Neuronal stem cell (in vitro differentiated cells): ENCODE results near the gene TKTL1.
"Not testable (repeated sequence)": the region's sequence is repeated elsewhere in the genome, so short reads cannot be mapped to it uniquely, and the experiment has no call there.

ENCODE experiments used
- DNase-seq: peaks from one replicate; pipeline ENCODE4 v3.0.0-alpha.2; 2013; ENCODE audit warnings: low spot score
- H2AFZ ChIP-seq: one replicate; pipeline ENCODE4 v1.6.1; 2013; ENCODE audit warnings: mild to moderate bottlenecking, low read length, inconsistent platforms
- H2AK5ac ChIP-seq: 2 replicates; pipeline ENCODE4 v1.6.1; 2013; ENCODE audit warnings: low read depth, mild to moderate bottlenecking, inconsistent platforms, low read length, moderate library complexity, mixed read lengths
- H2BK120ac ChIP-seq: 2 replicates; pipeline ENCODE4 v1.6.1; 2013; ENCODE audit warnings: low read depth, mild to moderate bottlenecking, inconsistent platforms, low read length, moderate library complexity, mixed read lengths
- H2BK12ac ChIP-seq: one replicate; pipeline ENCODE4 v1.6.1; 2013; ENCODE audit warnings: low read length, inconsistent platforms
- H2BK15ac ChIP-seq: 2 replicates; pipeline ENCODE4 v1.6.1; 2013; ENCODE audit warnings: mild to moderate bottlenecking, low read length, inconsistent platforms, mixed read lengths
- H2BK5ac ChIP-seq: one replicate; pipeline ENCODE4 v1.6.1; 2013; ENCODE audit warnings: inconsistent platforms, mild to moderate bottlenecking, low read length, moderate library complexity
- H3K14ac ChIP-seq: one replicate; pipeline ENCODE4 v1.6.1; 2013; ENCODE audit warnings: low read length, inconsistent platforms
- H3K18ac ChIP-seq: 2 replicates; pipeline ENCODE4 v1.6.1; 2013; ENCODE audit warnings: low read length, inconsistent platforms
- H3K23ac ChIP-seq: 2 replicates; pipeline ENCODE4 v1.6.1; 2013; ENCODE audit warnings: low read depth, mild to moderate bottlenecking, mixed read lengths, low read length, inconsistent platforms; ENCODE audit not compliant: poor library complexity
- H3K27ac ChIP-seq: replicated peaks from 3 replicates; pipeline ENCODE4 v1.5.1; 2013; ENCODE audit warnings: low read length, inconsistent platforms
- H3K27me3 ChIP-seq, 3 experiments: 2 replicates each; pipeline ENCODE4 v1.6.1; 2013; ENCODE audit warnings: low read length in 3 of 3, mild to moderate bottlenecking in 2 of 3, inconsistent platforms in 1 of 3, low read depth in 1 of 3, mixed read lengths in 1 of 3, moderate library complexity in 1 of 3; ENCODE audit not compliant: control insufficient read depth in 3 of 3, insufficient read depth in 3 of 3
- H3K36me3 ChIP-seq, 2 donors: replicated peaks in 1 of 2; 2 replicates each; pipeline ENCODE4 v1.6.1; 2013; ENCODE audit warnings: low read length in 2 of 2; ENCODE audit not compliant: control insufficient read depth in 2 of 2, insufficient read depth in 2 of 2
- H3K4ac ChIP-seq: 2 replicates; pipeline ENCODE4 v1.6.1; 2013; ENCODE audit warnings: inconsistent platforms, mild to moderate bottlenecking, low read length, moderate library complexity
- H3K4me1 ChIP-seq, 2 donors: 1 replicate in 1 of 2; 2 replicates in 1 of 2; pipeline ENCODE4 v1.6.1; 2013; ENCODE audit warnings: low read length in 2 of 2, low read depth in 1 of 2; ENCODE audit not compliant: control insufficient read depth in 2 of 2, insufficient read depth in 1 of 2
- H3K4me2 ChIP-seq: one replicate; pipeline ENCODE4 v1.6.1; 2013; ENCODE audit warnings: mild to moderate bottlenecking, low read length, inconsistent platforms; ENCODE audit not compliant: insufficient read depth, poor library complexity, severe bottlenecking
- H3K4me3 ChIP-seq, 2 donors: 2 replicates each; pipeline ENCODE4 v1.5.1; 2013; ENCODE audit warnings: low read length in 2 of 2, mild to moderate bottlenecking in 2 of 2, inconsistent platforms in 1 of 2, moderate library complexity in 1 of 2
- H3K79me1 ChIP-seq: one replicate; pipeline ENCODE4 v1.6.1; 2013; ENCODE audit warnings: low read depth, mild to moderate bottlenecking, inconsistent platforms, low read length, moderate library complexity
- H3K9ac ChIP-seq: one replicate; pipeline ENCODE4 v1.6.1; 2013; ENCODE audit warnings: mild to moderate bottlenecking, low read depth, low read length, inconsistent platforms; ENCODE audit not compliant: poor library complexity
- H3K9me3 ChIP-seq, 2 donors: replicated peaks in 1 of 2; 2 replicates each; pipeline versions ENCODE3 to v1.6.1; 2013; ENCODE audit warnings: low read length in 2 of 2, mild to moderate bottlenecking in 2 of 2, inconsistent platforms in 1 of 2, low read depth in 1 of 2, mixed read lengths in 1 of 2, moderate library complexity in 1 of 2; ENCODE audit not compliant: control insufficient read depth in 2 of 2, insufficient read depth in 1 of 2
- H4K8ac ChIP-seq: one replicate; pipeline ENCODE4 v1.6.1; 2013; ENCODE audit warnings: low read depth, mild to moderate bottlenecking, inconsistent platforms, low read length, moderate library complexity
- H4K91ac ChIP-seq: one replicate; pipeline ENCODE4 v1.6.1; 2013; ENCODE audit warnings: low read length, low read depth, mild to moderate bottlenecking, inconsistent platforms; ENCODE audit not compliant: poor library complexity
- WGBS, 2 donors: extraction: QIAGEN DNeasy Blood & Tissue Kit; methylation state at CpG; one replicate each; pipeline ENCODE4 v1.1.7; 2013; ENCODE audit warnings: missing lambda C conversion rate in 2 of 2, mixed read lengths in 1 of 2; ENCODE audit not compliant: insufficient read length in 2 of 2, insufficient replicate concordance in 1 of 2; ENCODE audit errors: extremely low coverage in 2 of 2; 5-methylcytosine and 5-hydroxymethylcytosine counted together

Gene TKTL1

GRCh38 chrX:154286406-154286805, 9.2 kb upstream of the TKTL1 start:
- not testable (repeated sequence) for H3K4ac ChIP-seq, DNase-seq, H2BK5ac ChIP-seq

GRCh38 chrX:154294791-154295574, 612 bp upstream of the TKTL1 start, which contains the start of gene TEX28:
Gene TEX28 (minus strand): TSS chrX:154295124. CDS start chrX:154292117, 3,007 bp downstream.
- Histone ChIP-seq H3K27me3 (no peaks in the 10 kb centered on the region), H3K4me3 (no peak within 1 kb of the TSS), H4K91ac (no peak within 1 kb of the TSS), H4K8ac (no peak within 1 kb of the TSS), H3K14ac (no peak within 1 kb of the TSS), H3K23ac (no peak within 1 kb of the TSS), H2BK12ac (no peak within 1 kb of the TSS), H3K9me3 (no peaks in the 10 kb centered on the region), H2BK120ac (no peak within 1 kb of the TSS), H3K4me1 (no peaks in the 10 kb centered on the region), H3K4me2 (no peak within 1 kb of the TSS), H3K18ac (no peak within 1 kb of the TSS), H2BK15ac (no peak within 1 kb of the TSS), H3K79me1 (no peaks in the 10 kb centered on the region), H3K27ac (no peak within 1 kb of the TSS), H2AK5ac (no peak within 1 kb of the TSS), H2AFZ (no peak within 1 kb of the TSS), H3K4ac (no peak within 1 kb of the TSS), H3K9ac (no peak within 1 kb of the TSS), H3K36me3 (no peaks in the 10 kb centered on the region), H2BK5ac (no peak within 1 kb of the TSS)
- no peak for DNase-seq
- no CpG with 5 or more reads among the region's 39 CpGs for WGBS, 2 donors

More at GRCh38 chrX:154286406-154286805, 9.2 kb upstream of the TKTL1 start:
- not testable (repeated sequence) for H3K18ac ChIP-seq, H4K91ac ChIP-seq, H3K9me3 ChIP-seq, H3K4me3 ChIP-seq, H3K27ac ChIP-seq, H3K4me1 ChIP-seq, H3K27me3 ChIP-seq, H3K79me1 ChIP-seq, H2BK15ac ChIP-seq, H3K9ac ChIP-seq, H3K23ac ChIP-seq, H2AFZ ChIP-seq, H2BK12ac ChIP-seq, H3K4me2 ChIP-seq, H2BK120ac ChIP-seq, H2AK5ac ChIP-seq, H3K36me3 ChIP-seq, H3K14ac ChIP-seq, H4K8ac ChIP-seq
- no CpG with 5 or more reads among the region's 10 CpGs for WGBS, 2 donors

GRCh38 chrX:154296731-154297130, 1.1 kb downstream of the TKTL1 start:
- Histone ChIP-seq H3K36me3 (no peaks in the 10 kb centered on the region), H2AK5ac (no peak overlapping the region), H3K4ac (no peak overlapping the region), H3K27ac (no peak overlapping the region), H2BK12ac (no peak overlapping the region), H2BK5ac (no peak overlapping the region), H3K4me2 (no peak overlapping the region), H3K9ac (no peak overlapping the region), H4K8ac (no peak overlapping the region), H4K91ac (no peak overlapping the region), H2BK15ac (no peak overlapping the region), H3K4me3 (no peak overlapping the region), H2AFZ (no peak overlapping the region), H2BK120ac (no peak overlapping the region), H3K9me3 (no peaks in the 10 kb centered on the region), H3K27me3 (peaks cover 0 to 4% (median 0%) of the 10 kb centered on the region in 3 experiments), H3K14ac (no peak overlapping the region), H3K23ac (no peak overlapping the region), H3K18ac (no peak overlapping the region), H3K79me1 (no peaks in the 10 kb centered on the region), H3K4me1 (no peaks in the 10 kb centered on the region)
- no peak for DNase-seq
- WGBS, 2 donors = no CpG with 5 or more reads among the region's 18 CpGs

GRCh38 chrX:154298312-154298711, 2.7 kb downstream of the TKTL1 start:
- WGBS, 2 donors = no CpG with 5 or more reads among the region's 7 CpGs
- no peak overlapping the region for H2BK5ac ChIP-seq
- no peaks in the 10 kb centered on the region for H3K9me3 ChIP-seq
- H3K4me1 ChIP-seq = no peaks in the 10 kb centered on the region
- H4K91ac ChIP-seq = no peak overlapping the region
- H3K23ac ChIP-seq = no peak overlapping the region
- no peak overlapping the region for H2BK12ac ChIP-seq
- no peak overlapping the region for H2BK120ac ChIP-seq
- H3K4me3 ChIP-seq = no peak overlapping the region
- H3K18ac ChIP-seq = no peak overlapping the region
- no peak overlapping the region for H3K27ac ChIP-seq
- no peak overlapping the region for H2AK5ac ChIP-seq
- no peak overlapping the region for H3K14ac ChIP-seq
- no peak for DNase-seq
- H3K4me2 ChIP-seq = no peak overlapping the region
- H3K79me1 ChIP-seq = no peaks in the 10 kb centered on the region
- H3K9ac ChIP-seq = no peak overlapping the region
- H3K4ac ChIP-seq = no peak overlapping the region
- no peak overlapping the region for H2AFZ ChIP-seq
- no peak overlapping the region for H4K8ac ChIP-seq
- peaks cover 0 to 6% (median 0%) of the 10 kb centered on the region in 3 experiments for H3K27me3 ChIP-seq
- no peak overlapping the region for H2BK15ac ChIP-seq
- H3K36me3 ChIP-seq = no peaks in the 10 kb centered on the region
